HG03432 (cell line): ENCODE measurements around the gene ADPGK.
"Not testable (repeated sequence)": the region's sequence is repeated elsewhere in the genome, so short reads cannot be mapped to it uniquely, and the experiment has no call there.

ENCODE experiments used
- ATAC-seq: cut with Tn5 transposase; IDR thresholded peaks from one replicate; pipeline ENCODE4 v1.9.1; 2021; ENCODE audit warnings: mild to moderate bottlenecking, moderate library complexity; ENCODE audit not compliant: unreplicated experiment

ADPGK gene

DNA sequence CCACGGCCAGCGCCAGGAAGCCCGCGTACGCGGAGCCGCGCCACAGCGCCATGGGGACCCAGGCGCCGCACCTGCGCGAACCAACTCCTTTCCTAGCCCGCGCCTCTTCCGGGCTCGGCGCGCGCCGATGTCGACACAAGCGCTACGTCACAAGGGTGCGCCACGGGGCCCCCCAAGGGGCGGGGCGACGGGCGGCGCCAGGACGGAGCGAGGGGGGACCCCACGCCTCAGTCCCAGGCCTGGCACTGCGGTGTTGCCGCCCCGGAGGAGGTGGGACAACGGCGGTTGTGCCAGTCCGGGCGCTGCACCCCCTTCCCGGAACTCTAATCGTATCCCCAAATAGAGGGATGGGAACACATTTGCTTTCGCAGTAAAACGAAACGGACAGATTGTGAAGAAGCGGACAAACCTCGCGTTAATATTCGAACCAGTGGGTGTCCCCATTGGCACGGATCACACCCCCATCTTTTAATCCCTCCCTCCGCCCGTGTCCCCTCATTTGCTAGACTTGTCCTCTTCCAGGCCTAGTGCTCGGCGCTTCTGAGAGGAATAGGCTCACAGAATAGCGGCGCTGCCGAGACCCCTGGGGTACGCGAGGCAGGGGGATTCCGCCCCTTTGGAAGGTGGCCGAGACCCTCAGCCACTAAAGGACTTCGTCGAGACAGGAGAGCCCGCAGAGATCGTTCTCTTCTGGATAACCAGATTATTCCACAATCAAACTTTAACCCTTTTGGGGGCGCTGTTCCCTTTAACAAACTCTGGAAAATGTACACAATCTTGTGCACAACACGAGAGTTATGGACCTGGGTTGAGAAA lies at the start of gene ADPGK:
ADPGK (minus strand) TSS at position 119 of the 816 bp plus-strand sequence; CDS start at position 52, 67 bp downstream.
- ATAC-seq = peak; percentile 82

DNA sequence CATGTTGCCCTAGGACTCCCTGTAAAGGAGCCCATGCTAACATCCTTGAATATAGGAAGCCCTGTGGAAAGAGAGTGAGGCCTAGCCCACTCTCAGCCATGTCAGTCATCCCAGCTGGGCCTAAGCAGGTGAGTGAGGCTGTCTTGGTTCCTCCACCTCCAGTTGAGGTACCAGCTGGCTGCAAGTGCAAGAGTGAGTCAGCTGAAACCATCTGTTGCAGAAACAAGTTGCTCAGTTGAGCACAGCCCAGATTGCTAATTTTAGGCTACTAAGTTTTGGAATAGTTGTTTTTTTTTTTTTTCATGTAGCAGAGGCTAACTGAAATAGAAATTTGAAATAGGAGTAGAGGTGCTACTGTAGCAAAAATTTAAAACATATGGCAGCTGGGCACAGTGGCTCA lies 43.7 kb upstream of the ADPGK start:
- no peak for ATAC-seq

DNA sequence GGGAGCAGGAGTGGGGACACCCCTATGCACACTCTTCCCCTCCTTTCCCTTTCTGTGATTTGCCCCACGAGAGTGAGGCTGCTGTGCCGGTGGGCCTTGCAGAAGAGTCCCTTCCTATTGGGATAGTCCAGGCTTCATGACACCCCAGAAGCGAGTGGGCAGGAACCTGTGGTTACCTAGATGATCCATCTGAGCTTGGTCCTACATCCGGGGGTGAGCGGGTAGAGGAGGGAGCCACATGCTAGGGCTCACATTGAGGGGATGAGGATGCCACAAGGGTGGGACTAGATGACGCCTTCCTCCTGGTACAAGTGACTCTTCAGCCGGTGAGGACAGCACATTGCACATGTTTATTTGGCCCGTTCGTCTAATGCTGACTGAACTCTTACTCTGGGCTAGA lies 43.1 kb upstream of the ADPGK start:
- ATAC-seq = no peak

DNA sequence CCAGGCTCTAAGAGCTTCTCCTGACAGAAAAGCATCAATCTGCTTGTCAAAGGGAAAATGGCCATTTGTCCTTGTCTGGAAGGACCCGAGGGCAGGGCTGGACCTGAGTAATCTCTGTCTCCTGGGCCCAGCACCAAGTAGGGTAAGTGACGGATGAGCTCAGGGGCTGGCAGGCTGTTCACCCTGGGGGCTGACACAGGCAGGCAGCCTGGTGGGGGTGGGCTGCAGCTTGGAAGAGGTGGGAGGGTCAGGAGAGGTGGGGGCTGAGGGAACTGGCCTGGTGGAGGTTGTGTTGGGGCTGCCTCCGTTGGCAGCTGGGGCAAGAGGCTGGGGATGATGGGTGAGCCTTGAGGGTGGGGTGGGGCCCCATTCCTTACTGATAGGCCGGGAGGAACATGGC lies 42.3 kb upstream of the ADPGK start:
- no peak for ATAC-seq

DNA sequence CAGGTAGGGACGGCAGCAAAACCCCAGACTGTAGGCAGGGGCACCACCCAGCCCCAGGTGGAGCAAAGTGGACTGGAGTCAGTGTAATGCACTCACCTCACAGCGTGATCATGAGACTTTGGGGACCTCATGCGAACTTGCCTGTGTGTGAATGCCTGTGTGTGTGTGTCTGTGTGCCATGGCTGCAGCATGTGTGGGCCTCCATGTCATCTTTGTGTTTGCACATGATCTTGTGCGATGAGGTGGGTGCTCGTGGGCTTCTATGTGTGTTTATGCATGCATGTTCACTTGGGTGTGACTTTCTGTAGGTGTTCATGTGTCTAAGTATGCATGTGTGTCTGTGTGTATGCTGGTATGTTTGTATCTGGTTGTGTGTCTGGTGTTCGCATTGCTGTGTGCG lies 41.2 kb upstream of the ADPGK start:
- no peak for ATAC-seq

GRCh38 chr15:72824112-72824511 lies 40.6 kb upstream of the ADPGK start:
- ATAC-seq = no peak

DNA sequence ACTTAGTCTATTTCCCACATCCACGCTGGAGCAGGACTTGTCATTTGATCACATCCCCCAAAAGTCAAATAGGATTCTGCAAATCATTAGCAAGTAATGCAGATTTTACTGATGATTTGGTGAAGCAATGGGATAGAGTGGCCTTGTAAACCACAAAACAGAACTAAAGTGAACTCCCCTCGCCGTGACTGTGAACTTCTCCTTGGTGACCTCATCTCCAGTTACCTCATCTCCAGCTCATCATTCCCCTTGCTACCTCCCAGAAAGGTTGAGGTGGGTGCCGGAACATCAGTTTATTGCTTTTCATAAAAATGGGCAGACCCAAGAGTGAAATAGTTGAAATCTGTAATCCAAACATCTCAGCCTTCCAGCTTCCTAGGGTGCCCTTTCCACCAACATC lies 36.7 kb upstream of the ADPGK start:
- ATAC-seq = no peak

- ATAC-seq = no peak
These were observed 35.1 kb upstream of the ADPGK start for GRCh38 chr15:72818632-72819031.

DNA sequence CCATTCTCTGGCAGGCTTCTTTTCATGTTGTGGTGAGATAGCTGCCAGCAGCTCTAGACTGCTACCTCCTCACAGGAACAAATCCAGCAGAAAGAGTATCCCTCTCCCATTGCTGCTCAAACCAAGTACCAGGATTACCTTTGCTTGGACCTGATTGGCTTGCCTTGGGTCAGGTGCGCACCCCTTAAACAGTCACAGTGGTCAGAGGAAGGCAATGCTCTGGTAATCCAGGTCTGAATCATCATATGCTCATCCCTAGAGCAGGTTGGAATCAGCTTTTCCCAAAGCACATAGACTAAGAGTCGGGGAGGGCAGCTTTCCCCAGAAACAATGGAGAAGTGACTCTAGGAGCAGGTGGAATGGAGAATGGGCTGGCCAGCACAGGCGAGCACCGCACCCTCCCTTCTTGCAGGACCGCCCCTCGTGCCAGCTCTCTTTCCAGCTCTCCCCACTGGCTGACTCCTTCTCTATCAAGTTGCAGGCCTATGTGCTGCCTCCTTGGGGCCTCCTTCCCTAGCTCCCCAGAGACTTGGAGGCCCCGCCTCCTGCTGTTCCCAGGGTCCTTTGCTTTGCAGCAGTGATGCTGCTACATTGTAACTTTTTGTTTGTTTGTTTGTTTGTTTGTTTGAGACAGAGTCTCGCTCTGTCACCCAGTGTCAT lies 29.9 kb upstream of the ADPGK start:
- no peak for ATAC-seq

DNA sequence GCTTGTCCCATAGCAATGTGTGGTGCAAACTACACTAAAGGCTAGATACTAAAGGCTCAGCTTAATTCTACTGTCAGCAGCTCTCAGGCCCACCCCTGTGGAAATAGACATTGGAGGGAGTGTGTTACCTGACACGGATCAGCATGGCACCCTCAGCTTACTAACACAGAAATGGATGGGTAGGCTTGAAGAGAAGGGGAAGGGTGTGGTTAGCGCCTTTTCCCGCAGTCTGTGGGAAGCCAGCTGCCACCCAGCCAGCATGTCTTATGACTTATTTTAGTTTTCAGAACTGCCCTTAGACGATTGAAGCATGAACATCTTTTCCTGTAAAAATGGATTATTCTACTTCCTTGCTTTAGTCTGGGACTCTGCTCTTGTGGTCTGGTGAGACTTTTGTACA lies 25.8 kb upstream of the ADPGK start:
- no peak for ATAC-seq

DNA sequence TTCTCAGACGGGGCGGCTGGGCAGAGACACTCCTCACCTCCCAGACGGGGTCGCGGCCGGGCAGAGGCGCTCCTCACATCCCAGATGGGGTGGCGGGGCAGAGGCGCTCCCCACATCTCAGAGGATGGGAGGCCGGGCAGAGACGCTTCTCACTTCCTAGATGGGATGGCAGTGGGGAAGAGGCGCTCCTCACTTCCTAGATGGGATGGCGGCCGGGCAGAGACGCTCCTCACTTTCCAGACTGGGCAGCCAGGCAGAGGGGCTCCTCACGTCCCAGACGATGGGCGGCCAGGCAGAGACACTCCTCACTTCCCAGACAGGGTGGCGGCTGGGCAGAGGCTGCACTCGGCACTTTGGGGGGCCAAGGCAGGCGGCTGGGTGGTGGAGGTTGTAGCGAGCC lies 23.8 kb upstream of the ADPGK start:
- ATAC-seq = not testable (repeated sequence)

- no peak for ATAC-seq
These were observed 19.4 kb upstream of the ADPGK start for GRCh38 chr15:72803006-72803405.

GRCh38 chr15:72801590-72802325 lies 18.2 kb upstream of the ADPGK start:
- ATAC-seq = no peak

DNA sequence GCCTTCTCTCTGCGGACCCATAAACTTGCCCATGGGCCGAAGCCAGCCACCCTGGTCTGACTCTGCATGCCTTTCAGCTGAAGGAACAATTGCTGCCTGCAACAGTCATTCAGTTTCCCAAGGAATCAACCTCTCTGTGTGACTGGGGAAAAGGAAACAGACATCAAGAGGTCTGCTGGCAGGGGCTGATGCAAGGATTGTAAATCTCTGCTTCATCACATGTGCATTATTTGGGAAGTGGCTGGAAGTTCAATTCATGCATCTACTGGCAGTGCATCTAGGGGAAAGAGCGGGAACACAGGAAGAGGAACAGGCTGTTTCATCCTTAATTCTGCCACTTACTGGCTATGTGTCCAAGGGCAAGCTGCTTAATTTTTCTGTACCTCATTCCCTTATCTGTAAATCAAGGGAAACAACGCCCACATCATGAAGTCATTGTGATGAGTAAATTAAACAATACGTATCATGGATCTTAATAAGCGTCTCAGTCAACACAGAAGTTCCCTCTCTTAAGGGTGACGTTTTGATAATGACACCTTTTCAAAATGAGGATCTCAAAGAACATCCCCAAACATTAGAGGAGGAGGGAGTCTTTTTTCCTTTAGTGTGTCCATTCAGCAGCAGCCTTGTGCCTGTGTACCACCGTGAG lies 17.4 kb upstream of the ADPGK start:
- no peak for ATAC-seq

- no peak for ATAC-seq
These were observed 14.3 kb upstream of the ADPGK start for GRCh38 chr15:72797834-72798233.

DNA sequence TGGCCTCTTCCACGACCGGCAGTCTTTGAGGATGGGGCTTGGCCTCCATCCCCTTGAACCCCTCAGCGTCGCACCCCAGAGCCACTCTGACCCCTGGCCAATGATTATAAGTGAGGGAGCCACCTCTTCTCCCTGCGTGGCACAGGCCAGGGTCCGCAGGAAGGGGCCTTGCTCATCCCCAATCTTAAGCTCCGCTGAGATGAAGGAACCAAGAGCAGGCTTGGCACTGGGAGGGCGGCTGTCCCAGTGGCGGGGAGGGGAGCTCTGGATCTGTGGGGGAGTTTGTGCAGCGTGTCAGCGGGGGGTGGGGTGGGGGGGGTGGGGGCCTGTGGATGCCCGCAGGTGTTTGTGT lies 13.8 kb upstream of the ADPGK start:
- no peak for ATAC-seq

DNA sequence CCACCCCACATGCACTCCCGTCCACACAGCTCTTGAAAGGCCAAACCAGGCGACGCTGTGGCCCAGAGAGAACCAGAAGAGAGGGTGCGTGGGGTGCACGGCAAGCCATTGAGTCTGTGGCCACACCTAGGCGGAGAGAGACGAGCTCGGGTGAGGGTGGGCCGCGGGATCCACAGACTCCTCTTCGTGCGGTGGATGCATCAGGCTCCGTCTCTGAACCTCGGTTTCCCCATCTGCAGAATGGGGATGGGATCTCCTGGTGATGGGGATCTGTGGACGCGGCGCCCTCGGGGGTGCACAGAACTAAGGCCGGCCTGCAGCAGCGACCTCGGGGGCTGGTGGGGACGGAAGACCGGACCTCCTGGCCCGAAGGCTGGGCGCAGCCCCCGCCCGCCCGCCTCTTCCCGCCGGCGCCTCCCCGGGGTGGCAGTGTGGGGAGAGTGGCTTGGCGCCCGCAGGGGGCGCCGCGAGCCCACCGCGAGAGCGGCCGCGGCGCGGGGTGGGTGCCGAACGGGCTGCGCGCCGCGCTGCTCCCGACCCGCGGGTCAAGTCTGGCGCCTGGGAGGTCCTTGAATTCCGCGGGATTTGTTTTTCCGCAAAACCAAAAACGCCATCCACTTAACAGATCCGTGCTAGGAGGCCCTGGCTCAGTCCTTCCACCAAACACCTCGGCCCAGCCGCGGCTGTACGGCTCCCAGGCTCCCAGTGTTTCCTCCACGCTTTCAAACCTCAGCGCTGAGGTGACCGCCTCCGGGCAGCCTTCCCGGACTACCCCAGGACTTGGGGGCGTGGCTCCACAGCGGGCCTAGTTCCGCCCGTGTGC lies 13.2 kb upstream of the ADPGK start:
- ATAC-seq = peak; percentile 64

DNA sequence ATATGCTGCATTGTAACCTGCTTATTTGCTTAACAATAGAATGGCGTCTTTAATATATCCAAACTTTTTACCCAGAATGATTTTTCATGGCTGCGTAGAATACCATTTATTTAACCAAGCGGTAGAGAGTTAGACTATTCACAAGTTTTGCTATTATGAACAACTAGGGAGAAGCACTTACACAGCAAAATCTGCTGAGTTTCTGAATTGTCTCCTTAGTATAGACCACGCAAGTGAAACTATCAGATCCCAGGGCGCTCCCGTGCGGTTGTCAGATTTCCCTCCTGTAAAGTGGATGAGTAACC lies 12.6 kb upstream of the ADPGK start:
- ATAC-seq = no peak

DNA sequence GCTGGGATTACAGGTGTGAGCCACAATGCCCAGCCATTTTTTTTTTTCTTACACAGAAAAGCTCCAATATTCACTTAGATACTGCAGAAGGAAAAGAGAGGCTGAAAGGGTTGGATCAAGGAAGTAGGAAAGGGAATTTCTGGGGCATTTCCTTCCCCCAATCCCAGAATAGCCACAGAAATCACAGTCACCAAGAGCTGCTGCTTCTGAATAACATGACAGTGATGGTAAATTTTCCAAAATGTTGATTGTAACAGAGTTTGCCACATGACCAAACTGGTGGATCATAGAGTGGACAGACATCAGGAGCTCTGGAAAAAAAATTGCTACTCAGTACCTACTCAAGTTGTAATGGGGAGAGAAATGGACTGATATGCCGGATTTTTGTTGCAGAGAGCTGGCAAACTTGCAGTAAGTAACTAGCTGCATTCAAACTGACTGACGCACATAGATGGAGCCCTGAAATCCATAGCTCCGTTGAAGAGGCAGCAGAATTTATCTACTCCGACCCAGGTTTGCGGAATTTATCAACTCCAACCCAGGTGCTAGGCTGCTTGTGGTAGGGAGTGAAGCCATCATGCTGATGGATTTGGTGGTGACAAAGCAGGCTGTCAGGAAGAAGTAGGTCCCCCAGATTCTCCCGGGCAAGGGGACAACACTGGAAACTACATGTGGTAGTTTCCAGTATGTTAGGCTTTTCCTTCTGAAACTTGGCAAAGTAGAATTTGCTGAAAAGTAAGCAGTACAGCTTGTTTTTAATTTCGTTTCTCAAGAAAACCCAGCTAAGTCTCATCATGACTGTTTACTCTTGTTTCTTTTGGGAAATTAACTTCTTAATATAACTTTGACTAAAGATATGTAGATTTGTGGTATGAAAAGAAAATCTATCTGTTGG lies 10.5 kb upstream of the ADPGK start:
- ATAC-seq = no peak

DNA sequence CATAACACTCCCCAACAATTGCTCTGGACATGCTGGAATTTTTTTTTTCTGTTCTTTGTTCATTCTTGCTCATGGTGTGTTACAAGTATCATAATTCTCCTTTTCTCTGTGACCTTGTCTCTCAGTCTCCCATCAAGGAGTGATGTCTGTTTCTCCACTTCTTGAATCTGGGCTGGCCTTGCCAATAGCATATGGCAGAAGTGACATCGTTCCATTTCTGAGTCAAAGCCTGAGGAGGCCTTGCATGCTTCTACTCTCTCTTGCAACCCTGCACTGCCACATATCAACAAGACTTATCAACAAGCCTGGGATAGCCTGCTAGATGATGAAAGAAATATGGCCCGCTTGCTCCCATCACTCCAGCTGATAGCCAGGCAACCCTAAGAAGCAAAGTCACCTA lies 8.9 kb upstream of the ADPGK start:
- ATAC-seq = no peak
